K562 (cell line): ENCODE measurements around the gene C11orf65. TPM values are rescaled to one million over a fixed set of nuclear protein-coding genes. Genes with fewer than 3 reads are reported as not detected.

ENCODE experiments used
- ATAC-seq: fragments of 200-7000 bp; cut with Tn5 transposase; 3 replicates; pipeline ENCODE4 v1.9.1; 2020; ENCODE audit warnings: moderate library complexity
- BruUV-seq: library from RNA; stranded (reverse); fragments of 400-500 nt; replicated peaks from 2 replicates; lab custom pipeline; 2021; lab: Mats Ljungman, UMichigan
- CTCF ChIA-PET: fragments of 300-600 bp; formaldehyde crosslinking; extraction: SDS; loops from one replicate; lab custom pipeline; 2021; ENCODE audit warnings: low intra/inter-chr PET ratio; lab: Yijun Ruan, JAX
- POLR2A ChIA-PET: fragments of 300-600, 350-650 bp; sonication (Branson Sonifier 250); formaldehyde crosslinking; extraction: SDS; loops from one replicate; lab custom pipeline; 2021; ENCODE audit warnings: antibody characterized with exemption, inconsistent platforms; lab: Yijun Ruan, JAX
- DNase-seq, 4 experiments: peaks; one replicate each; pipeline versions ENCODE4 v3.0.0 to v3.0.0-alpha.2; 2011 to 2018; ENCODE audit warnings: low spot score in 3 of 4, mixed read lengths in 3 of 4; ENCODE audit errors: extremely low read depth in 1 of 4
- FAIRE-seq: peaks from 2 replicates; lab custom pipeline; 2011; peaks lifted over from hg19 to GRCh38; lab: Jason Lieb, UNC
- H2AFZ ChIP-seq: 2 replicates; pipeline ENCODE4 v1.6.0; 2011; ENCODE audit warnings: low read depth, low read length, control low read depth, inconsistent platforms
- H3K27ac ChIP-seq: fragments of 200-600 bp; 3 replicates; pipeline ENCODE4 v1.8.0; 2011; ENCODE audit warnings: low read depth, mild to moderate bottlenecking, control low read depth, inconsistent platforms, low read length, moderate library complexity, mixed read lengths; ENCODE audit errors: extremely low read depth
- H3K27me3 ChIP-seq, 2 experiments: fragments of 300-600 bp in 1 of 2; 2 replicates in 1 of 2; 3 replicates in 1 of 2; pipeline versions ENCODE4 v1.6.0 to v1.8.0; 2011; ENCODE audit warnings: inconsistent platforms in 2 of 2, low read length in 2 of 2, mild to moderate bottlenecking in 1 of 2, mixed read lengths in 1 of 2, moderate library complexity in 1 of 2; ENCODE audit not compliant: control insufficient read depth in 2 of 2, insufficient read depth in 2 of 2
- H3K36me3 ChIP-seq: fragments of 300-600 bp; 3 replicates; pipeline ENCODE4 v1.8.0; 2011; ENCODE audit warnings: mild to moderate bottlenecking, low read length, inconsistent platforms; ENCODE audit not compliant: control insufficient read depth, insufficient read depth
- H3K4me1 ChIP-seq, 2 experiments: fragments of 200-600 bp in 1 of 2; replicated peaks in 1 of 2; 2 replicates in 1 of 2; 3 replicates in 1 of 2; pipeline versions ENCODE4 v1.5.1 to v1.8.0; 2011; ENCODE audit warnings: inconsistent platforms in 2 of 2, low read length in 2 of 2, mild to moderate bottlenecking in 1 of 2, mixed read lengths in 1 of 2, moderate library complexity in 1 of 2; ENCODE audit not compliant: control insufficient read depth in 2 of 2, insufficient read depth in 2 of 2
- H3K4me2 ChIP-seq: 2 replicates; pipeline ENCODE4 v1.6.1; 2011; ENCODE audit warnings: low read length, control low read depth, inconsistent platforms, mixed read lengths; ENCODE audit not compliant: insufficient read depth
- H3K4me3 ChIP-seq: fragments of 200-600 bp; sonication (generic), shearing (Covaris generic); 2 replicates; pipeline ENCODE4 v1.5.1; 2016; ENCODE audit warnings: control low read depth, inconsistent platforms
- H3K79me2 ChIP-seq: fragments of 200-600 bp; 3 replicates; pipeline ENCODE4 v1.8.0; 2011; ENCODE audit warnings: low read length, inconsistent platforms; ENCODE audit not compliant: control insufficient read depth, insufficient read depth
- H3K9ac ChIP-seq, 2 experiments: 2 replicates each; pipeline versions ENCODE4 v1.6.0 to v1.6.1; 2011; ENCODE audit warnings: low read depth in 2 of 2, low read length in 2 of 2, control low read depth in 1 of 2, inconsistent platforms in 1 of 2, mild to moderate bottlenecking in 1 of 2, mixed read lengths in 1 of 2; ENCODE audit not compliant: insufficient read depth in 1 of 2
- H3K9me1 ChIP-seq: one replicate; pipeline ENCODE4 v1.6.0; 2011; ENCODE audit warnings: inconsistent platforms, mild to moderate bottlenecking, low read length, moderate library complexity; ENCODE audit not compliant: control insufficient read depth, insufficient read depth
- H3K9me3 ChIP-seq: replicated peaks from 2 replicates; pipeline ENCODE4 v1.5.1; 2011; ENCODE audit warnings: low read depth, low read length, inconsistent platforms; ENCODE audit not compliant: control insufficient read depth, insufficient read depth
- H4K20me1 ChIP-seq: replicated peaks from 2 replicates; pipeline ENCODE4 v1.6.1; 2011; ENCODE audit warnings: low read length, inconsistent platforms, mixed read lengths; ENCODE audit not compliant: control insufficient read depth, insufficient read depth
- ATF7 ChIP-seq: fragments of 450-650 bp; IDR thresholded peaks from 2 replicates; pipeline ENCODE4 v1.7.1; 2014; ENCODE audit warnings: mild to moderate bottlenecking, moderate library complexity
- CREB1 ChIP-seq, 2 experiments: sonication (generic) in 1 of 2; formaldehyde crosslinking in 1 of 2; IDR thresholded peaks; 2 replicates each; pipeline versions ENCODE4 v1.6.1 to v1.8.0; 2012 to 2022; ENCODE audit warnings: inconsistent platforms in 1 of 2, mild to moderate bottlenecking in 1 of 2, missing genetic modification reagents in 1 of 2, moderate library complexity in 1 of 2
- FIP1L1 ChIP-seq: fragments of 200-400 bp; formaldehyde crosslinking; IDR thresholded peaks from 2 replicates; pipeline ENCODE4 v1.6.1; 2018; ENCODE audit warnings: mild to moderate bottlenecking, low read depth, low read length; ENCODE audit not compliant: poor library complexity, severe bottlenecking
- GABPB1 ChIP-seq: sonication (generic); formaldehyde crosslinking; IDR thresholded peaks from 2 replicates; pipeline ENCODE4 v1.8.0; 2022; ENCODE audit warnings: mild to moderate bottlenecking, missing genetic modification reagents
- NR2F6 ChIP-seq: fragments of 450-650 bp; formaldehyde crosslinking; IDR thresholded peaks from 2 replicates; pipeline ENCODE4 v1.4.0; 2020; ENCODE audit warnings: mild to moderate bottlenecking
- RAD51 ChIP-seq: fragments of 450-650 bp; IDR thresholded peaks from 2 replicates; pipeline ENCODE4 v1.7.1; 2016; ENCODE audit warnings: low read depth, mild to moderate bottlenecking, borderline replicate concordance
- RFX1 ChIP-seq: fragments of 450-650 bp; IDR thresholded peaks from 2 replicates; pipeline ENCODE4 v1.6.1; 2016; ENCODE audit warnings: mild to moderate bottlenecking, moderate library complexity
- SRSF9 ChIP-seq: fragments of 200-400 bp; formaldehyde crosslinking; IDR thresholded peaks from 2 replicates; pipeline ENCODE4 v1.6.1; 2017; ENCODE audit warnings: low read depth, low read length, borderline replicate concordance
- TARDBP ChIP-seq: fragments of 450-650 bp; IDR thresholded peaks from 2 replicates; pipeline ENCODE4 v1.6.1; 2016
- XRCC3 ChIP-seq: fragments of 450-650 bp; IDR thresholded peaks from 2 replicates; pipeline ENCODE4 v1.6.1; 2017; ENCODE audit warnings: mild to moderate bottlenecking, moderate library complexity
- ZBTB12 ChIP-seq: fragments of 250-450 bp; sonication (Bioruptor Pico); IDR thresholded peaks from 2 replicates; pipeline ENCODE4 v1.4.0; 2020
- ZBTB8A ChIP-seq: fragments of 450-650 bp; IDR thresholded peaks from 2 replicates; pipeline ENCODE4 v1.6.1; 2018; ENCODE audit warnings: mild to moderate bottlenecking, moderate library complexity; ENCODE audit not compliant: partially characterized antibody
- ZC3H4 ChIP-seq: sonication (generic); formaldehyde crosslinking; IDR thresholded peaks from 2 replicates; pipeline ENCODE4 v1.9.0; 2021; ENCODE audit warnings: missing genetic modification reagents, borderline replicate concordance
- ZFP1 ChIP-seq: fragments of 450-650 bp; formaldehyde crosslinking; IDR thresholded peaks from 2 replicates; pipeline ENCODE4 v1.4.0; 2020; ENCODE audit warnings: mild to moderate bottlenecking, mixed read lengths
- ZHX1 ChIP-seq: fragments of 150-350 bp; conservative IDR thresholded peaks from 2 replicates; pipeline ENCODE4 v1.6.1; 2014; ENCODE audit warnings: low read length
- ZKSCAN8 ChIP-seq: fragments of 200-800 bp; sonication (Bioruptor generic); IDR thresholded peaks from 2 replicates; pipeline ENCODE4 v1.6.1; 2016; ENCODE audit warnings: missing genetic modification characterization, missing compliant biosample characterization
- ZNF551 ChIP-seq: fragments of 250-450 bp; sonication (Bioruptor Pico); IDR thresholded peaks from 2 replicates; pipeline ENCODE4 v1.5.0; 2021; ENCODE audit warnings: mild to moderate bottlenecking, moderate library complexity
- ZNF778 ChIP-seq: fragments of 450-650 bp; formaldehyde crosslinking; IDR thresholded peaks from 2 replicates; pipeline ENCODE4 v1.4.0; 2020; ENCODE audit warnings: mild to moderate bottlenecking, moderate library complexity
- WGBS: fragments of 100-300 bp; shearing (Covaris generic); methylation state at CpG from one replicate; pipeline ENCODE4 v1.1.6; 2016; ENCODE audit warnings: low coverage, mixed read lengths; ENCODE audit not compliant: insufficient coverage; ENCODE audit errors: missing lambda C conversion rate; 5-methylcytosine and 5-hydroxymethylcytosine counted together
- in situ Hi-C: fragments of 300-500 bp; cut with MboI; formaldehyde crosslinking; loops from 4 replicates; pipeline ENCODE4 v1.15.0; 2018; ENCODE audit warnings: inconsistent platforms, mixed read lengths
- intact Hi-C: fragments of 100-400 bp; cut with micrococcal nuclease; formaldehyde crosslinking; loops from 2 replicates; pipeline ENCODE4 v1.14.2; 2022
- polyA plus RNA-seq, 8 experiments: library from polyadenylated mRNA; depleted of rRNA in 4 of 8; stranded (reverse) in 5 of 8; unstranded in 3 of 8; fragments of >200 nt; fragmentation: Nextera tagmentation in 2 of 8; fragmentation: Illumina TruSeq in 1 of 8; extraction: Ambion mirVana in 2 of 8; extraction: Trizol in 1 of 8; gene quantifications; 2 replicates each; pipeline versions ENCODE4 v1.2.1 to v1.2.3, GENCODE V29; 2011 to 2014; ENCODE audit warnings: inconsistent platforms in 1 of 8, missing spikeins in 1 of 8
- total RNA-seq, 7 experiments: library from RNA; depleted of rRNA in 6 of 7; stranded (reverse); fragments of >200 nt in 6 of 7; fragmentation: Illumina TruSeq in 2 of 7; extraction: Trizol in 2 of 7; gene quantifications; 2 replicates each; pipeline versions ENCODE4 v1.2.1 to v1.2.3, GENCODE V29; 2011 to 2021; ENCODE audit warnings: low replicate concordance in 1 of 7
- TF ChIP-seq, protein P1 (sequence below): fragments of 250-450 bp; sonication (Bioruptor Pico); IDR thresholded peaks from 2 replicates; pipeline ENCODE4 v1.9.0; 2021; ENCODE audit warnings: mild to moderate bottlenecking
- TF ChIP-seq, protein P2 (sequence below): fragments of 250-450 bp; sonication (Bioruptor Pico); IDR thresholded peaks from 2 replicates; pipeline ENCODE4 v1.5.0; 2021

Gene C11orf65
- total and polyA plus RNA-seq, 9 of the 15 experiments (the other 6 are each of a cell fraction or from before 2014, with no cell fraction given), result 1.0 to 2.1 (median 1.2) TPM

- no peak for FAIRE-seq
- H3K4me1 ChIP-seq, result no peaks in the 10 kb centered on the region; a peak in 1 of 5 replicates
- no peaks in the 10 kb centered on the region for H3K79me2 ChIP-seq
- no peak overlapping the region for H3K9ac ChIP-seq
- ChIA-PET CTCF (no interaction called here), POLR2A (no interaction called here)
- no peaks in the 10 kb centered on the region; the same call in 1 of the 2 replicates for H3K9me3 ChIP-seq
- BruUV-seq, result no TSS peak
- H3K36me3 ChIP-seq, result no peaks in the 10 kb centered on the region
- no peak overlapping the region for H2AFZ ChIP-seq
- H3K27me3 ChIP-seq, result no peaks in the 10 kb centered on the region
- no peak overlapping the region for H3K27ac ChIP-seq
- in situ Hi-C loops, result no loop called here
- H3K4me2 ChIP-seq, result no peak overlapping the region
- H3K4me3 ChIP-seq, result no peak overlapping the region
- no peaks in the 10 kb centered on the region for H3K9me1 ChIP-seq
- intact Hi-C loops, result no loop called here
- DNase-seq, result no peak
- no peaks in the 10 kb centered on the region for H4K20me1 ChIP-seq
- ATAC-seq, result no peak
- no peak for TF ChIP-seq ZNF778 (CRISPR knock-in tag)
- TF ChIP-seq ZKSCAN8, result no peak
- TF ChIP-seq NR2F6 (CRISPR knock-in tag), result no peak
- no peak for TF ChIP-seq ATF7
- no peak for TF ChIP-seq ZHX1
- no peak for TF ChIP-seq ZBTB12
- no peak for TF ChIP-seq GABPB1 (CRISPR knock-in tag)
- no peak for TF ChIP-seq ZNF551 (CRISPR knock-in tag)
- no peak for TF ChIP-seq TARDBP
- TF ChIP-seq RFX1, result no peak
- no peak for TF ChIP-seq SRSF9
- TF ChIP-seq CREB1 (IDR thresholded peaks at IDR 0.05), result no peak
- no peak for TF ChIP-seq CREB1 (CRISPR knock-in tag; IDR thresholded peaks at IDR 0.05)
- no peak for TF ChIP-seq RAD51
- TF ChIP-seq, protein P1, sequence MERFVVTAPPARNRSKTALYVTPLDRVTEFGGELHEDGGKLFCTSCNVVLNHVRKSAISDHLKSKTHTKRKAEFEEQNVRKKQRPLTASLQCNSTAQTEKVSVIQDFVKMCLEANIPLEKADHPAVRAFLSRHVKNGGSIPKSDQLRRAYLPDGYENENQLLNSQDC (CRISPR knock-in tag), result no peak
- TF ChIP-seq ZFP1 (CRISPR knock-in tag), result no peak
- no peak for TF ChIP-seq ZC3H4 (CRISPR knock-in tag)
- TF ChIP-seq XRCC3, result no peak
- TF ChIP-seq, protein P2, sequence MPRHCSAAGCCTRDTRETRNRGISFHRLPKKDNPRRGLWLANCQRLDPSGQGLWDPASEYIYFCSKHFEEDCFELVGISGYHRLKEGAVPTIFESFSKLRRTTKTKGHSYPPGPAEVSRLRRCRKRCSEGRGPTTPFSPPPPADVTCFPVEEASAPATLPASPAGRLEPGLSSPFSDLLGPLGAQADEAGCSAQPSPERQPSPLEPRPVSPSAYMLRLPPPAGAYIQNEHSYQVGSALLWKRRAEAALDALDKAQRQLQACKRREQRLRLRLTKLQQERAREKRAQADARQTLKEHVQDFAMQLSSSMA, result no peak
- no peak for TF ChIP-seq FIP1L1
- no peak for TF ChIP-seq ZBTB8A
- 23% methylated on average over 1 of the region's 1 CpG for WGBS
These were observed 35.3 kb downstream of the C11orf65 start for GRCh38 chr11:108431997-108432396.
